ENCODE results near the gene NEUROD2. TPM values are rescaled to one million over a fixed set of nuclear protein-coding genes. Genes with fewer than 3 reads are reported as not detected.

The NEUROD2 gene
- total and polyA plus RNA-seq, 2 of the 13 experiments (the other 11 are each of a cell fraction or from before 2014, with no cell fraction given): not detected

DNA sequence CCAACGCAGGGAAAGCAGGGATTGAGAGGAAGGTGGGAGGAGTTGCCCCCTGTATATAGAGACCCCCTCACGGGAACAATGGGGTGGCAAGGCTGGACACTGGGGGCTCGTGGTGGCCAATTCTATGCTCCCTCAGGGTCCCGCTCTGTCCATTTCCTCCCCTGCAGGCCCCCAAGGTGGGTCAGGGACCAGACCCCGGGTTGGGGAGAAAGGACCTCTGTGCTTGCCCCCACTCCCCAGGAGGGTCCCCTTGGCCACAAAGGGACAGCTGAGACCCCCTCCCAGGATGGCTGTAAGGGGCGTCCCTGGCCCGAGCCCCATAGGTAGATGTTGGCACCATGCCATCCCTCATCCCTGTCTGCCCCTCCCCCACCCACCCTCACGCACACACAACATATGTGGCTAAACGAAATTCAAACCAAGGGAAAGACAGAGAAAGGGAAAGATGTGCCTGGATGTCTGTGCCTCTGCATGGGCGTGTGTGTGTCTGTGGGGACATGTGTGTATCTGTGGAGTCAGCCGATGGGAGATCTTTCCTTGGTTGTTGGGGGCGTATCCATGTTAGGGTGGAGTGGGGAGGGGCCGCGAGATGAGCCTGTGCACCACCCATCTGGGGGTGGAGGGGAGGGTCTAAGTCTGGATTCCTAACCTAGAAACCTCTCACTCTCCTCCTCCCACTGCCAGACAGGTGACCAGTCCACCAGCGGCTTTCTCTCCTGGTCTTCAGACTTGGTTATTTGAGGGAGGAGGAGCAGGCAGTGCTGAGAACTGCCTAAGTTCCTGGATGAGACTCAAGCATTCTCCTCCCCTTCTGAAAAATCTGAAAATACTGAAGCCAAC lies 642 bp upstream of the NEUROD2 start:
- H3K27me3 ChIP-seq (ENCODE audit: control insufficient read depth in 1 of 2, insufficient read depth in 2 of 2, low read length in 2 of 2): peaks cover 15 to 81% of the 10 kb centered on the region in 2 experiments
- no peak overlapping the region for H2AFZ ChIP-seq (ENCODE audit: low read length)
- intact Hi-C loops (cut with micrococcal nuclease; ENCODE audit: unreplicated experiment): no loop called here
- ChIA-PET POLR2A (no interaction called here), CTCF (ENCODE audit: low intra/inter-chr PET ratio, low total read pairs) (no interaction called here)
- ATAC-seq: no peak
- FAIRE-seq: no peak
- no peak overlapping the region for H3K9ac ChIP-seq (ENCODE audit: insufficient read depth, low read depth, low read length)
- TF ChIP-seq KMT2B (CRISPR knock-in tag; IDR thresholded peaks at IDR 0.05) (no peak), MTA3 (CRISPR knock-in tag; IDR thresholded peaks at IDR 0.05) (no peak), ZNF766 (CRISPR knock-in tag; IDR thresholded peaks at IDR 0.05; ENCODE audit: borderline replicate concordance) (no peak), ZNF20 (CRISPR knock-in tag; IDR thresholded peaks at IDR 0.05) (no peak), ZFP36L2 (CRISPR knock-in tag; IDR thresholded peaks at IDR 0.05) (no peak), ZNF775 (CRISPR knock-in tag; IDR thresholded peaks at IDR 0.05; ENCODE audit: borderline replicate concordance) (no peak), ZFY (CRISPR knock-in tag; IDR thresholded peaks at IDR 0.05) (no peak)
- TF ChIP-seq, protein P1, sequence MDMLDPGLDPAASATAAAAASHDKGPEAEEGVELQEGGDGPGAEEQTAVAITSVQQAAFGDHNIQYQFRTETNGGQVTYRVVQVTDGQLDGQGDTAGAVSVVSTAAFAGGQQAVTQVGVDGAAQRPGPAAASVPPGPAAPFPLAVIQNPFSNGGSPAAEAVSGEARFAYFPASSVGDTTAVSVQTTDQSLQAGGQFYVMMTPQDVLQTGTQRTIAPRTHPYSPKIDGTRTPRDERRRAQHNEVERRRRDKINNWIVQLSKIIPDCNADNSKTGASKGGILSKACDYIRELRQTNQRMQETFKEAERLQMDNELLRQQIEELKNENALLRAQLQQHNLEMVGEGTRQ (IDR thresholded peaks at IDR 0.05; ENCODE audit: low read depth, low read length): no peak
- TF ChIP-seq, protein P1 (CRISPR knock-in tag; IDR thresholded peaks at IDR 0.05; ENCODE audit: borderline replicate concordance): no peak
- DNase-seq (ENCODE audit: low spot score): no peak
- in situ Hi-C loops (cut with HindIII; ENCODE audit: extremely low pct_ligation_motif_present, low pct_unique_long_range_greater_than_20kb): no loop called here
- H3K36me3 ChIP-seq (replicated peaks in 1 of 2; ENCODE audit: control insufficient read depth in 1 of 2, insufficient read depth in 2 of 2, low read length in 2 of 2): no peaks in the 10 kb centered on the region
- H3K4me1 ChIP-seq (ENCODE audit: insufficient read depth, low read length): no peaks in the 10 kb centered on the region
- 26% methylated on average over 14 of the region's 15 CpGs for WGBS (ENCODE audit: low lambda C conversion rate)
- H3K27ac ChIP-seq (ENCODE audit: extremely low read length, insufficient read depth, low read length): no peak overlapping the region
- H4K20me1 ChIP-seq (ENCODE audit: insufficient read depth, low read length): peaks cover 4% of the 10 kb centered on the region; the same call in 1 of the 2 replicates
- no TSS peak for BruUV-seq (replicated peaks)
- H3K9me3 ChIP-seq (ENCODE audit: low read length): no peaks in the 10 kb centered on the region
- no peak overlapping the region for H3K4me3 ChIP-seq (replicated peaks in 1 of 3; ENCODE audit: insufficient read depth in 1 of 3, low read depth in 2 of 3, low read length in 3 of 3)
- H3K79me2 ChIP-seq (ENCODE audit: insufficient read depth, low read length): no peaks in the 10 kb centered on the region
- H3K4me2 ChIP-seq (ENCODE audit: low read depth, low read length): no peak overlapping the region

Measured in HepG2 (cell line).